Omental fat pad (tissue), 4 donors: Measurements from ENCODE around the gene DEGS2. TPM values are rescaled to one million over a fixed set of nuclear protein-coding genes. Genes with fewer than 3 reads are reported as not detected.
A peak's percentile ranks its signal among the peaks of the same experiment; 100 is the strongest.

Experiments used
- ATAC-seq: fragments of 150-250 bp; one replicate; pipeline ENCODE4 v1.9.1; 2016; ENCODE audit warnings: mild to moderate bottlenecking, moderate library complexity; ENCODE audit not compliant: low FRiP score
- DNase-seq: peaks from one replicate; pipeline ENCODE4 v3.0.0-alpha.2; 2019; ENCODE audit warnings: low spot score
- small RNA-seq: library from RNA; depleted of rRNA; stranded (forward); fragments of <200 nt; gene quantifications from one replicate; pipeline ENCODE3, GENCODE V24; 2016
- total RNA-seq, 4 donors: library from RNA; depleted of rRNA; stranded (reverse); fragments of >200 nt; gene quantifications; one replicate each; pipeline ENCODE4 v1.1.0, GENCODE V29; 2016
- TF ChIP-seq, protein P1 (sequence below), 3 donors: fragments of 450-650 bp; IDR thresholded peaks; one replicate each; pipeline ENCODE4 v1.5.1; 2016 to 2017; ENCODE audit warnings: antibody characterized with exemption in 3 of 3, mild to moderate bottlenecking in 3 of 3, moderate library complexity in 2 of 3

DEGS2 gene
- total RNA-seq, 4 donors from 2014 or later, result 0.19 to 0.79 (median 0.19) TPM; not detected in 1

DNA sequence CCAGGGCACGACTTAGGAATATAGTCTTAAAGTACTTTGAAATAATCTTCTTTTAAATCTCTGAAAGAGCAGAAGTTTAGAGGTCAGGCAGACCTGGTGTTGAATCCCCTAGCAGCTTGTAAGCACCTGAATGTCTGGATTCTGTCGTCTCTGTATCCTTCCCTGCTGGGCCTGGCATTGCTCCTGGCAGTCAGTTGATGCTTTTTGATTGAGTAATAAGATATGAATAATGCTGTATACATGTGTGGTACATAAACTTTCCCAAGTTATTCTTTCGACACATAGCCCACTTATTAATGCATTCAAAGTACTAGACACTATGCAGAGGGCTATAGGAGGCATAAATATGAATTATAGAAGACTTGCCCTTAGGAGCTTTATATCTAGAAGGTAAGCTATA is 62.8 kb downstream of the DEGS2 start:
- DNase-seq (no peak), ATAC-seq (no peak)
- TF ChIP-seq, protein P1, sequence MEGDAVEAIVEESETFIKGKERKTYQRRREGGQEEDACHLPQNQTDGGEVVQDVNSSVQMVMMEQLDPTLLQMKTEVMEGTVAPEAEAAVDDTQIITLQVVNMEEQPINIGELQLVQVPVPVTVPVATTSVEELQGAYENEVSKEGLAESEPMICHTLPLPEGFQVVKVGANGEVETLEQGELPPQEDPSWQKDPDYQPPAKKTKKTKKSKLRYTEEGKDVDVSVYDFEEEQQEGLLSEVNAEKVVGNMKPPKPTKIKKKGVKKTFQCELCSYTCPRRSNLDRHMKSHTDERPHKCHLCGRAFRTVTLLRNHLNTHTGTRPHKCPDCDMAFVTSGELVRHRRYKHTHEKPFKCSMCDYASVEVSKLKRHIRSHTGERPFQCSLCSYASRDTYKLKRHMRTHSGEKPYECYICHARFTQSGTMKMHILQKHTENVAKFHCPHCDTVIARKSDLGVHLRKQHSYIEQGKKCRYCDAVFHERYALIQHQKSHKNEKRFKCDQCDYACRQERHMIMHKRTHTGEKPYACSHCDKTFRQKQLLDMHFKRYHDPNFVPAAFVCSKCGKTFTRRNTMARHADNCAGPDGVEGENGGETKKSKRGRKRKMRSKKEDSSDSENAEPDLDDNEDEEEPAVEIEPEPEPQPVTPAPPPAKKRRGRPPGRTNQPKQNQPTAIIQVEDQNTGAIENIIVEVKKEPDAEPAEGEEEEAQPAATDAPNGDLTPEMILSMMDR (IDR thresholded peaks at IDR 0.05), result no peak

Small RNAs within 50 kb of the gene (small RNA-seq; reads per million reads assigned to genes)
- gene MIR151B (5.9 reads per million, percentile 81 among the genes with 10 or more reads in this experiment), gene MIR342 (249 reads per million, percentile 97 among the genes with 10 or more reads in this experiment)

Other genes with a start within 250 kb of the DEGS2 start
- gene EVL, start 94.2 kb downstream of the DEGS2 start, total RNA-seq, result 100 to 1,000 TPM in 1 of 4 donors, 10 to 100 TPM in 3; 33.7 to 148 (median 56.1) TPM
- gene YY1, start 79.5 kb upstream of the DEGS2 start, total RNA-seq, result 10 to 100 TPM; 45.1 to 55.5 (median 48.6) TPM
- gene SLC25A29, start 146.8 kb upstream of the DEGS2 start, total RNA-seq, result 10 to 100 TPM; 29.7 to 72.2 (median 50.2) TPM
- under 1 TPM in 1 of 4 donors, not detected in 3; 0.37 TPM for gene SLC25A47, start 163.7 kb upstream of the DEGS2 start, total RNA-seq
- gene WDR25, start 216.8 kb upstream of the DEGS2 start, total RNA-seq, result 10 to 100 TPM in 3 of 4 donors, 1 to 10 TPM in 1; 8.6 to 11.2 (median 10.3) TPM